Neutrophil (primary cell): ENCODE results near the gene CREB3L2.

ENCODE experiments used
- H3K27ac ChIP-seq: fragments of 200-600 bp; sonication (generic); 2 replicates; pipeline ENCODE4 v1.5.1; 2016; ENCODE audit warnings: mild to moderate bottlenecking, moderate library complexity
- H3K27me3 ChIP-seq: fragments of 200-600 bp; sonication (generic); 2 replicates; pipeline ENCODE4 v1.6.0; 2016; ENCODE audit warnings: mild to moderate bottlenecking
- H3K36me3 ChIP-seq: fragments of 200-600 bp; sonication (generic); 2 replicates; pipeline ENCODE4 v1.5.1; 2017
- H3K4me1 ChIP-seq, 2 experiments: fragments of 200-600 bp in 1 of 2; sonication (generic) in 1 of 2; 1 replicate in 1 of 2; 2 replicates in 1 of 2; pipeline versions ENCODE4 v1.5.1 to v1.6.1; 2013 to 2016; ENCODE audit warnings: low read depth in 1 of 2, low read length in 1 of 2, mild to moderate bottlenecking in 1 of 2, moderate library complexity in 1 of 2; ENCODE audit not compliant: control insufficient read depth in 1 of 2, insufficient read depth in 1 of 2
- H3K4me3 ChIP-seq, 2 experiments: fragments of 200-600 bp in 1 of 2; sonication (generic) in 1 of 2; 1 replicate in 1 of 2; 2 replicates in 1 of 2; pipeline ENCODE4 v1.5.1; 2013 to 2016; ENCODE audit warnings: low read depth in 1 of 2, low read length in 1 of 2, mild to moderate bottlenecking in 1 of 2, moderate library complexity in 1 of 2
- H3K9me3 ChIP-seq: fragments of 200-600 bp; sonication (generic); 2 replicates; pipeline ENCODE4 v1.5.1; 2016
- TF ChIP-seq, protein P1 (sequence below): fragments of 200-600 bp; sonication (generic); IDR thresholded peaks from 2 replicates; pipeline ENCODE4 v1.5.1; 2016; ENCODE audit warnings: antibody characterized with exemption

CREB3L2 gene

DNA sequence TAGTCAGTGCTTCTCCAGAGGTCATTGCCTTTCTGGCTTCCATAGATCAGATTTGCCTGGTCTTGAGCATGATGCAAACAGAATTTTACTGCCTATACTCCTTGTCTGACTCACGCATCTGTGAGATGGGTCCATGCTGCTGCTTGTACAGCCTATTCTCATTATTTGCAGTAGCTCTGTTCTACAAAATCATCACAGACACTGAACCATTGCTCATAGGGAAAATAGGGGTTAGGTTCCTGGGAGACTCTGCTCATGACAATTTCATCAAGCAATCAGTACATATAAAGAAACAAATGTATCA is 7.4 kb upstream of the CREB3L2 start:
- Histone ChIP-seq H3K4me1 (peaks cover 3 to 4% of the 10 kb centered on the region in 2 experiments), H3K4me3 (no peak overlapping the region), H3K36me3 (no peaks in the 10 kb centered on the region), H3K27ac (no peak overlapping the region), H3K9me3 (no peaks in the 10 kb centered on the region), H3K27me3 (no peaks in the 10 kb centered on the region)
- TF ChIP-seq, protein P1, sequence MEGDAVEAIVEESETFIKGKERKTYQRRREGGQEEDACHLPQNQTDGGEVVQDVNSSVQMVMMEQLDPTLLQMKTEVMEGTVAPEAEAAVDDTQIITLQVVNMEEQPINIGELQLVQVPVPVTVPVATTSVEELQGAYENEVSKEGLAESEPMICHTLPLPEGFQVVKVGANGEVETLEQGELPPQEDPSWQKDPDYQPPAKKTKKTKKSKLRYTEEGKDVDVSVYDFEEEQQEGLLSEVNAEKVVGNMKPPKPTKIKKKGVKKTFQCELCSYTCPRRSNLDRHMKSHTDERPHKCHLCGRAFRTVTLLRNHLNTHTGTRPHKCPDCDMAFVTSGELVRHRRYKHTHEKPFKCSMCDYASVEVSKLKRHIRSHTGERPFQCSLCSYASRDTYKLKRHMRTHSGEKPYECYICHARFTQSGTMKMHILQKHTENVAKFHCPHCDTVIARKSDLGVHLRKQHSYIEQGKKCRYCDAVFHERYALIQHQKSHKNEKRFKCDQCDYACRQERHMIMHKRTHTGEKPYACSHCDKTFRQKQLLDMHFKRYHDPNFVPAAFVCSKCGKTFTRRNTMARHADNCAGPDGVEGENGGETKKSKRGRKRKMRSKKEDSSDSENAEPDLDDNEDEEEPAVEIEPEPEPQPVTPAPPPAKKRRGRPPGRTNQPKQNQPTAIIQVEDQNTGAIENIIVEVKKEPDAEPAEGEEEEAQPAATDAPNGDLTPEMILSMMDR = no peak

DNA sequence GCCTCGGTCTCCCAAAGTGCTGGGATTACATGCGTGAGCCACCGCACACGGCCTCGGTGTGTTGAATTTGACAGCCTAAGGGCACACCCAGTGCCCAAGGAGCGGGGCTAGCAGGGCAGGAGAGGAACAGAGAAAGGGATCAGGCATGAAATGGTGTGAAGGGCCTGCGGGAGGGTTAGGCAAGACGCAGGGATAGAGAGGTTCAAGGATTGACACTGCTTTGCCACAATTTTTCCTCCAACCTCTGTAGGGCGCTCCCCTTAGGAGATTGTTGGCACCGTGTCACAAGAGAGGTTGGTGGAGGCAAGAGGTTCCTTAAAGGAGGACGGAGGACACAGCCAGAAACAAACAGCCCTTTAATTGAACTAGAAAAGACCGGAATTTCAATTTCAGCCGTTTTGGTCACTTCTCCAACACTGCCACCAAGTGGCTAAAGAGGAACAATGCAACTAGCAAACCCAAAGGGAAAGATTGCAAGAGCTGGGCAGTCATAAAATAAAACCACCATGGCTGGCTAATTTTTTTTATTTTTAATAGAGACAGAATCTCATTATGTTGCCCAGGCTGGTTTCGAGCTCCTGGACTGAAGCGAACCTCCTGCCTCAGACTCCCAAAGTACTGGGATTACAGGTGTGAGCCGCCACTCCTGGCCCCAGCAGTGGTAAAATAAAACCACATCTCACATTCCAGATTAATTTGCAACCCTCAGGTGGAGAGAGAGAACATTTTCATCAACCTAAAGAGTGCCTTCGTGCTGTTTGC is 6.9 kb upstream of the CREB3L2 start:
- Histone ChIP-seq H3K4me3 (no peak overlapping the region), H3K27me3 (no peaks in the 10 kb centered on the region), H3K36me3 (no peaks in the 10 kb centered on the region), H3K4me1 (peaks cover 3 to 4% of the 10 kb centered on the region in 2 experiments), H3K27ac (no peak overlapping the region), H3K9me3 (no peaks in the 10 kb centered on the region)
- TF ChIP-seq, protein P1 = peak; percentile 89

DNA sequence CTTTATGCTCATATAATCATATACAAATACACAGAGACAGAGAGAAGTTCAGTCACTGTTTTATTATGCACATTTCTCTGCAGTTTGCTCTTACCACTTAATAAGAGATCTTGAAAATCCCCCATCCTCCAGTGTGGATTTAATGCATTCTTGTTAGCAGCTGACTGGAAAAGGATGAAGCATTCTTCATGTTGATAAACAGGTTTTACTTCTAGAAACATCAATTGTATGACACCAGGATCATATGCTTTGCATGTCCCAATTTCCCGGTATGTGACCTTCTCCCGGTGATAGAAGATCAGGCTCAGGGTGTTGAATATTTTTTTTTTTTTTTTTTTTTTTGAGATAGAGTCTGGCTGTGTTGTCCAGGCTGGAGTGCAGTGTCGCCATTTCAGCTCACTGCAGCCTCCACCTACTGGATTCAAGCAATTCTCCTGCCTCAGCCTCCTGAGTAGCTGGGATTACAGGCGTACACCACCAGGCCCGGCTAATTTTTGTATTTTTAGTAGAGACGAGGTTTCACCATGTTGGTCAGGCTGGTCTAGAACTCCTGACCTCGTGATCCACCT is 6.2 kb upstream of the CREB3L2 start:
- no peaks in the 10 kb centered on the region for H3K27me3 ChIP-seq
- peaks cover 3 to 4% of the 10 kb centered on the region in 2 experiments for H3K4me1 ChIP-seq
- H3K4me3 ChIP-seq = no peak overlapping the region
- TF ChIP-seq, protein P1 = no peak
- no peak overlapping the region for H3K27ac ChIP-seq
- no peaks in the 10 kb centered on the region for H3K36me3 ChIP-seq
- no peaks in the 10 kb centered on the region for H3K9me3 ChIP-seq

DNA sequence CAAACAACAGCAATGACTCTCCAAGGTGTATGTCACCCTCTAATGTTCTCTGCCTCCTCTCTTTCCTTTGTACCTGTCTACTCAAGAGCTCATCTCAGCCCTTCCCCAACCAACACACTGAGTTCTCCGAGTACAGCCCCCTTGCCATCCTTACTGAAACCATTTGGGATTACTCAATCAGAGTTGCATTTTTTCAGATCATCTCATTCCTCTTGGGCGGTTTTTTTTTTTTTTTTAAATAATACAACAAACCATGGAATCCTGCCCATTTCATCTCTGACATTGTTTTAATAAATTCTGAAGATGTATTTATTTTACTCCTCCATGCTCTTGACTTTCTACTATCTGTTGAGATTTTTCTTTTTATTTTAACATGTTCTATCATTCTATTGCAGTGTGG is 4.2 kb upstream of the CREB3L2 start:
- Histone ChIP-seq H3K36me3 (no peaks in the 10 kb centered on the region), H3K27me3 (no peaks in the 10 kb centered on the region), H3K4me1 (peaks cover 15% of the 10 kb centered on the region in 2 experiments), H3K4me3 (no peak overlapping the region), H3K27ac (no peak overlapping the region), H3K9me3 (no peaks in the 10 kb centered on the region)
- TF ChIP-seq, protein P1 = no peak

DNA sequence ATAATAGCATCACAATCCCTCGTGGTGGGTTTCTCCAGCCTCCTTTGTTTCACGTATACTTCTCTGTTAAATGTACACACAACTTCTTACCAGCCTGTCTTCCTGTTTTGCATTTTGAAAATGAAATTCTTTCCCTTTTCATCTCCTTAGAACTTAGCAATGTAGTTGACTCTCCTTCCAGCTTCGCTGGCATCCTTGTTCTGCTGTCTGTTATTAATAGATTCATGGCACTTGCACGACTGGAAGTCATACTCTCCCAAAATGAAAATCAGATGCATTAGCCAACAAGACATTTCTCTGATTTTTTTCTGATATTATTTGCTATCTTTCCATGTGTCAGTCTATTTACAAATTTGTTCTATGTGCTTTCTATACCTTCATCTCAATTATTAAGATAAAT is 3.0 kb upstream of the CREB3L2 start:
- TF ChIP-seq, protein P1 = no peak
- Histone ChIP-seq H3K27me3 (no peaks in the 10 kb centered on the region), H3K4me3 (no peak overlapping the region), H3K4me1 (peaks cover 26 to 27% of the 10 kb centered on the region in 2 experiments), H3K9me3 (no peaks in the 10 kb centered on the region), H3K27ac (no peak overlapping the region), H3K36me3 (no peaks in the 10 kb centered on the region)
